ENCODE measurements around the gene SEPHS1.

DNA sequence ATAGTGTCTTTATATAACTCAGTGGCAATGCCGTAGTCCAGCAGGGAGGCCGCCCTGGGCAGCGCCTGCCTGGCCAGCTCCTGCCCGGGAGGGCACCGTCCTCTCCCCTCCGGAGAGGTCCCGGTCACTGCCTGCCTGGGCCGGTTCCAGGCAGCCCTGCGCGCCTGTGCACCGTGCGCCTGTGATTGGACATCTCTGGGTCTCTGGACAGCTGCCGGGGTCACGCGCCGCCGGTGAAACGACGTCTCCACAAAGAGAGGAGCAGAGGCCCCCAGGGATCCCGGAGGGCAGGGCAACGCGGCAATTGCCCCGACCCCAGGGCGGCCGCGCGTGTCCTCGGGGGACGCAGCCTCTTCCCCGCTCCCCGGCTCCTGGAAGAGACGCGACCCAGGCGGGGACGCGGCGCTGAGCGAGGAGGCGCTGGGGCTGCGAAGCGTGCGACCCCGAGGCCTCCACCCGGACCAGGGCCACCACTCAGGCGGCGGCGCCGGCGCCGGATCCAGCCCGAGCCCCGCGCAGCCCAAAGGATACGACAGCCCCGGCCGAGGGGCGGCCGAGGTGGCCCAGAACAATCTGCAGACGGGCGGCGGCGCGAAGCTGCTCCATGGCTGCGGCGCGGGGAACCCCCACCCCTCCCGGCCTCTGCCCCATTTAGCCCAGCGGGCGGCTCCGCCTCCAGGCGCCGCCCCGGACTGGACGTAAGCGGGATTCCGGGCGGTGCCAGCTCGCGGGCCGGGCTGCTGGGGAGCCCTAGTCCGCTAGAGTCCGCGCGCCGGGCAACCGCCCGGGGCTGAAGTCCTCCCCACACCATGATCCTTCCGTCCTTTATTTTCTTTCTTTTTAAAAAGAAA, 48.4 kb downstream of the SEPHS1 start, which contains the start of gene PHYH:
- TF ChIP-seq, protein P1, sequence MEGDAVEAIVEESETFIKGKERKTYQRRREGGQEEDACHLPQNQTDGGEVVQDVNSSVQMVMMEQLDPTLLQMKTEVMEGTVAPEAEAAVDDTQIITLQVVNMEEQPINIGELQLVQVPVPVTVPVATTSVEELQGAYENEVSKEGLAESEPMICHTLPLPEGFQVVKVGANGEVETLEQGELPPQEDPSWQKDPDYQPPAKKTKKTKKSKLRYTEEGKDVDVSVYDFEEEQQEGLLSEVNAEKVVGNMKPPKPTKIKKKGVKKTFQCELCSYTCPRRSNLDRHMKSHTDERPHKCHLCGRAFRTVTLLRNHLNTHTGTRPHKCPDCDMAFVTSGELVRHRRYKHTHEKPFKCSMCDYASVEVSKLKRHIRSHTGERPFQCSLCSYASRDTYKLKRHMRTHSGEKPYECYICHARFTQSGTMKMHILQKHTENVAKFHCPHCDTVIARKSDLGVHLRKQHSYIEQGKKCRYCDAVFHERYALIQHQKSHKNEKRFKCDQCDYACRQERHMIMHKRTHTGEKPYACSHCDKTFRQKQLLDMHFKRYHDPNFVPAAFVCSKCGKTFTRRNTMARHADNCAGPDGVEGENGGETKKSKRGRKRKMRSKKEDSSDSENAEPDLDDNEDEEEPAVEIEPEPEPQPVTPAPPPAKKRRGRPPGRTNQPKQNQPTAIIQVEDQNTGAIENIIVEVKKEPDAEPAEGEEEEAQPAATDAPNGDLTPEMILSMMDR (conservative IDR thresholded peaks at IDR 0.05), result no peak
- TF ChIP-seq EZH2 (IDR thresholded peaks at IDR 0.05; ENCODE audit: low read depth), result no peak
